HG03060 (cell line): ENCODE results near the gene PDSS2.

Source experiments
- ATAC-seq: cut with Tn5 transposase; IDR thresholded peaks from one replicate; pipeline ENCODE4 v1.9.1; 2021; ENCODE audit warnings: low read depth, moderate number of reproducible peaks; ENCODE audit not compliant: unreplicated experiment

Gene PDSS2, protein sequence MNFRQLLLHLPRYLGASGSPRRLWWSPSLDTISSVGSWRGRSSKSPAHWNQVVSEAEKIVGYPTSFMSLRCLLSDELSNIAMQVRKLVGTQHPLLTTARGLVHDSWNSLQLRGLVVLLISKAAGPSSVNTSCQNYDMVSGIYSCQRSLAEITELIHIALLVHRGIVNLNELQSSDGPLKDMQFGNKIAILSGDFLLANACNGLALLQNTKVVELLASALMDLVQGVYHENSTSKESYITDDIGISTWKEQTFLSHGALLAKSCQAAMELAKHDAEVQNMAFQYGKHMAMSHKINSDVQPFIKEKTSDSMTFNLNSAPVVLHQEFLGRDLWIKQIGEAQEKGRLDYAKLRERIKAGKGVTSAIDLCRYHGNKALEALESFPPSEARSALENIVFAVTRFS

DNA sequence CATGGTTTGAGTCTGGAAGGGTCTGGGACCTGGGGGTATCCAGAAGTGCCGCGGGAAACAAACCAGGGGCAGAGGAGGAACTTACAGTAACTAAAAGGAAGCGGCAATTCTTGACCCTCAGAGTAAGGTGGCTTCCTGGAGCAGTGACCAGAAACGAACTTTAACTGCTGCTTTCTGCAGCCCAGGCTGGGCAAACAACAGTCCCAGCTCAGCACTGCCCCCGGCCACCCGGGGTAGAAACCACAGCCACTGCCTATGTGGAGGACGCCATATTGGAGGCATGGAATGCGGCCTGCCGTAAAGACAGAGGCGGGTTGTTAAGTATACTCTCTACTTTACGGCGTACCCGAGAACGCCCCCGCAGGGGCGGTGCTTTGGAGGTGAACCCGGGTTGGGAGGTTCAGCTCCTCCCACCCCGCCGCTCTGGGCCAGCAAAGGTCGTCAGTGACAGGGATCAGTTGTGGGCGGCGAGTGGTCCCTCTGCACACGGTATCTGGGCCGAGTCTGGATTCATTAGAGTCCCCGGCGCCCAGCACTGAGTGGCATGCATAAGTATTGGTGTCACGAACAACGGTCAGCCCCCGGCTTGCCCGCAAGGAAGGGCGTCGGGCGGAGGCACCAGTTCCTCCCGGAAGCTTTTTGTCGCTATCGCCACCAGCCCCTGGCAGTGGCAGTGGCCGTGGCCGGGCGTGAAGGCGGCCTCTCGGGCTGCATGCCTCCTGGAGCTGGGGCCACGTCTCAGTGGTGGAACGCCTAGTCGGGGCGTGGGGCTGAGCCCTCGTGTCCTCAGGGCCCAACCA, at the start of gene PDSS2:
PDSS2 (minus strand) TSS at position 282 of the 800 bp plus-strand sequence; CDS start at position 3, 279 bp downstream.
- peak; percentile 91 for ATAC-seq

DNA sequence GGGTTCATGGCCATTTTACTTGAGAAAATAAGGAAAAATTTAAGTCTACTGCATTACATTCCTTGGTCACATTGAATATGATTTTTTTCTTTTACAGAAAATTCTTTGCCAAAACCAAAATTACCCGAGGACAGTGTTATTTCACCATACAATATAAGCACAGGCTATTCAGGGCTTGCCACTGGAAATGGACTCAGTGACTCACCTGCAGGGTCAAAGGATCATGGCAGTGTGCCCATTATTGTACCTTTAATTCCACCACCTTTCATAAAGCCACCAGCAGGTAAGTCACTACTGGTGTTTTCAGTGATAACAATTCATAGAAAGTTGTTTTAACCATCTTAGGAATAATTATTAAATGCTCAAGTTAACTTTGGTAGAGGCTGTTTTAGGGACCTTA, 46.8 kb upstream of the PDSS2 start:
- ATAC-seq, result no peak

DNA sequence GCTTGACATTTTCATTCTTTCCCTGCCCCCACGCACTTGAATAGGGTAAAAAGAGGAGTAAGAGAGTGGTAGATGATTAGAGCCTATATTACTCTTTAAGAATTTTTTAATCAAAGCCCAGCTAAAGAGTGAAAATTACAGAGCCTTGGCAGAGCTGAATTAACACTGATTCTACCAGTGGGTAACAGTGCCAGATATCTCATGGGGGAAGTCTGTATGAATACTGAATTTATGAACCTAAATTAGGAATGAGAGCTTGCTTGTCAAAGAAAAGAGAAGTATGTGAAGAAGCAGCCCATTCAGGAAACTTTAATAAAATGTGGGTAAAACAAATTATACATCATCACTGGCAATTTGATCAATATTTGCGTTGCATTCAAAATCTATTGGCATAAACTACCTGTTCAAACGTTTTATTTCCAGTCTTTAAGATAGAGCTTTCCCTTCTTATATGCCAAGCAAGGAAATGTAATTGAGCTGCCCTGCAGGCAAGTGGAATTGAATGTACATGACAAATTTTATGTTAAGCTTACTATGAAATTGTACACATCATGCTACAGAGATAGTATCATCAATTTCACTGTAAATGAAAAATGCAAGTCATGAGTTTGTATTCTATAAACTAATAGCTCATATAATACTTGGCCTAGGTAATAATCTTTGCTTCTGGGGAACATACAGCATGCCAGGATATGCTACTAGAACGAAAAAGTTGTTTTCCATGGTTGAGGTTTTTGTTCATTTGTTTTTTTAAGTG, 45.1 kb upstream of the PDSS2 start:
- ATAC-seq, result no peak

DNA sequence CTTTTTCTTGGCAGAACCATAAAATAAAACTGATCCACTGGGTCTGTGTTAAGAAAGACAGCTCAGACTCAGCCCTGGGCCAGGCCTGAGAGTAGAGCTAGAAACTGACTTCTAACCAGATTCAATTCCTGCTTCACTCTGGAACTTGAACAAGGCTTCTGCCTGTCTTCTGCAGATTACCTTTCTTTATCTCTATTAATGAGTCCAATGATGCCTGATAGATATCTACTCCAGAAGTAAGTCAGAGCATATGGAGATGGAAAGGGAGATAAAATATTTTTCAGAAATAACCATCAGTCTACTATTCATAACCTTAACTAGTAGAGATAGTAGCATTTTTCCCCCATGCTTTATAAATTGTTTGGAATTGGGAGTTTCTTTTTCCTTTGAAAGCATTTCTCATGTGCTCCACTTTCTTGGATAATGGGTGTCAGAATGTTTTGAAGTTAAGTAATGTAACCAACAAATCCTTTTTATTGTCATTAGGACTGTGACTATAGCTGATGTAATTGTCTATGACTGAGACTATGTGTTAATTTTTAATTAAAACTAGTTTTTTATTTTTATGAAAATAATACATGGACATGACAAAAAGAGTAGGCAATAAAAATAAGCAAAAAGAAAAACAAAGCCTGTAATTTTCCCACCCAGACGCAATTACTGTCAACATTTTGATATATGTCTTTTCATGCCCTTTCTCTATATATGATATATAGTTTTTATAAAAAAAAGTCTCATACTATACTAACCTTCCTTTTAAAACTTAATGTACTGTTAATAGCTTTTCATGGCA, 37.7 kb upstream of the PDSS2 start:
- no peak for ATAC-seq

DNA sequence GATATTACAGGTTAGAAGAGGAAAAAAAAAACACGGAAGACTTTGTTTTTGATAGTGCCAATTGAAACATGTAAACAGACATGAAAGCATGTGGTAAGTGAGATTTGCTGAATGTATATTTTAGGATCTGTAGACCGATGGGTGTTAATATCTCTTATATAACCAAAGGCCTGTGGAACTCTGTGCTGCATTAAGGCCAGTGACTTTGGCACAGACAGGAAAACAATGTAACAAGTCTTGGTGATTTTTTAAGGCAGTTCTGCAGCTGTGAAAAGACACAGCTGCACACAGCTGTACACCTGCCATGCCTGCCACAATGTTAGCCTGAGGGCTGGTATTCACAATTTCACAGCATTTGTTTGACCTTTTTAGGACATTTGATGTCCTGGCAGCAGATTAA, 36.6 kb upstream of the PDSS2 start:
- no peak for ATAC-seq

DNA sequence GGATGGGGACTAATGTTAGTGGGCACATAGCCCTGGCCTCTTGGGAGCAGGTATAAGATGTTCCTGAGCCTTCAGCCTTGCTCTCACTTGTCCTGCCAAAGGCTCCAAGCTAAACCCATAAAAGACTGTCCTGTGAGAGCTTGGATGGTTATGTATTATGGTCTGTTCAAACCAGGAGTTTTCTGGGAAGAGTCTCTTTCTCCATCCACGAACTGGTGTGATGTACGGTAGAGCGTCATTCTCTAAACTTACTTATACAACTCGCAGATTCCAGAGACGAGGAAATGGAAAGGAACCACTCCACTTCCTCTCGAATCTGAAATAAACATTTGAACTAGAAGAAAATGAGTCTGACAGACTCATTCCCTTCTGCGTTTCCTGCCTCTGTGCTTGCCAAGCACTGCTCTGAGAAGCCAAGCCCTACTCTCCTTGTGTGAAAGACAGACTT, 35.9 kb upstream of the PDSS2 start:
- no peak for ATAC-seq

DNA sequence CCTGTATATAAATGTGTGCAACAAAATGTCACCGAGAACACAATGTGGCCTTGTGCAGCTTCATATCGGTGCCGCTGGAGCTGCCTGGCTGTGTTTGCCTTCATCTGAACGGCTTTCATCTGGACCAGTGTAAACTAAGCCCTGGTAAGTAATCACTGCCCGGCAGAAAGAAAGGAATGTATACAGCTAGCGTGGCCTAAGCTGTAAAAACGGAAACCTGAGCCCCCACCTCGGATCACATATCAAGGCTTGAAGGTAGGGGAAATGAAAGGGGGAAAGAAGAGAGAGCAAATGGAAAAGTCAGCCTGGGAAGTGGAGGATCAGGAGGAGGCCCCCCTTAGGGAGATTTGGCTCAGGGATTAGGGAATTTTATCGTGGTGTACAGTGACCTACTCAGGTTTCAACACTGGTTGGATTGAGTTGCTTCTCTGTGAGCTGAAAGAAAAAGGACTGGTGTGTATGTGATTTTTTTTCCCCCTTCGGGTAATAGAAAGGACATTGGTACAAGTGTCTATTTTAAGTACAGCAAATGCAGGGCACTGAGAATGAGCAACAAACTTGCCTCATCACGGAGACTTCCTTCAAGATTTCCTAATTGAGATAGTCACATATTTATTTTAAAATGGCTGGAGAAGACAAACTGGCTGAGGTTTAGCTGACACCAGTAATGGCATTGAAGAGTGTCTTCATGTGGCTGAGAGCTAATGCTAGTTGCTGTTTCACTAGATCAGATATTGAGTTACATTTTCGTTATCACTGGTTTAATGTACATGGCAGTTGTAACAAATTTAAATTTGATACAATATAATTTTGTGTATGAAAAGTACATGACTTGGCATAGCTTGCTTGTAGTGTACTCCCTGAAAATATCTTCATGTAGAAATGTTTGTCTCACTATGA, 34.0 kb upstream of the PDSS2 start:
- no peak for ATAC-seq

DNA sequence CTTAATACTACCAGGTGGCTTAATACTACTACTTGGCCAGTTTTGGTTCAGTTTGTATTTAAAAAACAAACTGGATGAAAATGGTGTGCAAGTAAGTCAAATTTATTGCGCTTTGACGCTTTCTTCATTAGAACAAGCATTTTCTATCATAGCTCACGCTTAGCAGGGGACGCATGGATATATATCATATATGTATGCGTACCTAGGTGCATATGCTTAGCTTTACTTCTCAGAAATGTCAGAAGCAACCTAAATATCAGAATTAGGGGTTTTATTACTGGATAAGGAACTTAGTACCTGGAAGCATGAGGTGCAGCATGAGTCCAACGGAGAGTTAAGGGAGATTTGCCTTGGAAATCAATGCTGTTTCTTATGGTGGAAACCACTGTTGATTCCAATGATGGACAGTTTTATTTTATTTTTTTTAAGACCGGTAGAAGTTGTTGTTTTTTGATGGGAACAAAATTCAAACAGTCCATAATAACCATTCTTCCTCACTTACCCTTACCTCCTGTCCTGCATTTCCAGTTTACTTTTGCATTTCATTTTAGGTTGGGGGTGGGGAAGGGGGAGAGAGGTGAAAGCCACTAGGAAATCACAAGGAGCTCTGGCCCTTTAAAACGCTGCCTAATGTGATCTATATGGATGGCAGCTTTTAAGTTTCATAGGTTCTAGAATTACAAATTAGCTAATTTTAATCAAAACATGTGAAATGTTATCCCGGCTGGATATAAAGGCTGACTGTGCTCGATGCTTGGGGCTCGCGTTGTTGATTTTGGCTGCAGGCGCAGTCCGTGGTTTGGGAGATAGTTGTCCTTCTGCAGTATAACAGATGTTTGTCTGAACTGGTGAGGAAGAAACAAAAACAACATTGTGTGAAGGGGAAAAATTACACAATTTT, 32.6 kb upstream of the PDSS2 start:
- no peak for ATAC-seq

DNA sequence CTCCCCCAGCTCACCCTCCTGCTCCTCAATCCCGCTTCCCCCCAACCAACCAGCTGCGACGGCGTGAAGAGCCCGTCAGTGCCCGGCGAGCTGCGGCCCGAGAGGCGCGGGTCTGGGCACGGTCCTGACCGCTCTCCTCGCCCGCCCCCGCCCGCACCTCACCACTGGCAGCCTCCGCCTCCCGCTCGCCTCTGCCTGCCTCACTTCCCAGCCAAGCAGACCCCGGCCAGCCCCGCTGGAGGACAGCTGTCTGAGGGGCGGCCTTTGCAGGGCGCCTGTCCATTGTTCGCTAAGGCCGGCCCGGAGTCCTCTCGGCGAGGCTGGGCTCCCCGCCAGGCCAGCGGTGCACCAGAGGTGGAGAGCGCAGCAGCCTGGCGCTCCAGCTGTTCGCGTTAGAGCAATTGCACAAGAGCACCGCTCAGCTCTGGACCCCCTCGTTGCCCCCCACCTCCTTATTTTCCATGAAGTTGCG, 31.8 kb upstream of the PDSS2 start:
- ATAC-seq, result no peak

DNA sequence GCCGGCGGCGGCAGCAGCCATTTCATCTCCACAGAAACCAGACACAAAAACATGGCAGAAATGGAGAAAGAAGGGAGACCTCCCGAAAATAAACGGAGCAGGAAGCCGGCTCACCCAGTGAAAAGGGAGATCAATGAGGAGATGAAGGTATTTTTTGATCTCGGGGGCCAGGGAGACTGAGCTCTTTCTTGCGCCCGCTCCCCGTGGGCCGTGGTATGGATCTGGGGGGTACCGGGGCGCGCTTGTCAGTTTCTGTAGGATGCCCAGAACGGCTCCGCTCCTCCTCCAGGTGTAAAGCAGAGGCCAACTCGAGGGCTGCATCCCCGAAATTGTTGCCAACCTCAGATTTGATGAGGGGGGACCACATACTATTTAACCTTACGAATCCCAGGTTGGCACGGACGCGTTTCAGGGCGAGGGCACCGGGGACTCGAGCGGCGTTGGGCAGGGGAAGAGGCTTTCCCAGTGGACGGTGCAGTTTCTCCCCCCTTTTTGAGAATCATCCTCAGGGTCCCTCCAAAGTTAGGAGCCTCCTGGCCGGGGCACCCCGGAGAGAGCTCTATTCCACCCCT, 31.3 kb upstream of the PDSS2 start:
- no peak for ATAC-seq

DNA sequence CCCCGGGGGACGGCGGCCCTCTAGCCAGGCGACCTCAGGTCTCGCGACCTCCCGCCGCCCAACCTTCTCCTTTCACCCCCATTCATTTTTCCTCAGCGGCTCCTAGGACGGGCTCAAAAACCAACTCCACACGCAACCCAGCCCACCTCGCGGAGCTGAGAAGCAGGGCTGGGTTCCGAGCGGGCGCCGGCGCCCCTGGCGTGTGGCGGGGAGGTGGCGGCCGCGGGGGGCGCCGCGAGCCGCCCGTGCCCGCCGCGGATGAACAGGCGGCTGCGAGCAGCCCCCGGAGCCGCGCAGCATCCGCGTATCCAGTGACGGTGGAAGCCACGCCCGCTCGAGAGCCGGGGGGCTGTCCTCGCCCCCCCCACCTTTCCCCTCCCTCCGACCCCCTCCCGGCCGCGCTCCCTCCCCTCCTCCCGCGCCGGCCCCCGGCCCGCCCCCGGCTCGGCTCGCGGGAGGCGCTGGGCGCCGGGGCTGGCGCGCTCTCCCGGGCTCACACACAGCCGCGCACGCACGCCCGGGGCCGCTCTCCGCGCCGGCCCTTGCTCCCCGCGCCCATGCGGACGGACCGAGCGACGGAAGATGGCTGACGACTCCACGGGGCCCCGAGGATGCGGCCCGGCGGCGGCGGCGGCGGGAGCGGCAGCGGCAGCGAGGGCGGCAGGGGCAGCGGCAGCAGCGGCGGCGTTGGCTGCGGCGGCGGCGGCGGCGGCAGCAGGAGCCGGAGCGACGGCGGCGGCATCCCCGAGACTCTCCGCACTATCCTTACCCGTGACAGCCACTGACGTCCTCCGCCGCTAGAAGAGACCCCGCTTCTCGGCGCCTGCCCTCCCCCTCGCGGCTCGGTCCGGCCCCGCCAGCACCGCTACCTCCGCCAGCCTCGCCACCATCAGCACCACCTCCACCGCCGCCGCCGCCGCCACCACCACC, 30.5 kb upstream of the PDSS2 start, which contains the start of gene SOBP:
SOBP (plus strand) TSS at position 482 of the 930 bp plus-strand sequence. CDS start 500 bp downstream, outside the sequence.
- no peak for ATAC-seq

DNA sequence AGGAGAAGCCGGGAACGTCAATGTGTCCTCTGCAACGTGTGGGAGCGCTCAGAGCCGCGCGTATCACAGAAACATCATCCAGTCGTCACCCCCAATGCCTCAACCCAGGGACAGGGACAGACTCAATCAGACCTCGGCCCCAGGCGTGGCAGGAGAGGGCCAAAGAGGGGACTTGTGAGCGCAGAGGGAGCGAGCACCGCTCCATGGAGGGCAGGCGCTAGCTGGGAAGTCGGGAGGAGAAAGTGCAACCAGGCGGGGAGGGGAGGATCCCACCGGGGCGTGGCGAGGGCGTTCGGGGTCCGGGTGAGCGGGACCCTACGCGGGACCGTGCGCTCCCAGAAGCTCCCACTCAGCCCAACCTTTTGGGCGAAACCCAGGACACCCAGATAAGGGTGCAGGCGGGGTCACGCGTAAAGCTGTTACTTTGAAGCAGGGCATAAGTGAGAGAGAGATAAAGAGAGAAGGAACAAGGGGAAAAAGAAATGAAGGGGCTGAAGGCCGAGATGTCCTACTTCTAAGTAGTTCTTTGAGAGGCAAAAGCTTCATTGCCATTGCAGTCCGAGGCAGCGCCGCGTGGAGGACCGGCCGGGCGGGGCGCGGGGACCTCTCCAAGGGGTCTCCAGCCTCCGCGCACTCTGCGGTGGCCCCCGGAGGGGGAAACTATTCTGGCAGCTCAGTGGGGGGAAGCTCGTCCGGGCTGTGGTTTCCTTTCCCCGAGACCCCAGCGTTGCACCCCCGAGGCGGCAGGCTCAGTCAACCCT, 29.7 kb upstream of the PDSS2 start:
- no peak for ATAC-seq

DNA sequence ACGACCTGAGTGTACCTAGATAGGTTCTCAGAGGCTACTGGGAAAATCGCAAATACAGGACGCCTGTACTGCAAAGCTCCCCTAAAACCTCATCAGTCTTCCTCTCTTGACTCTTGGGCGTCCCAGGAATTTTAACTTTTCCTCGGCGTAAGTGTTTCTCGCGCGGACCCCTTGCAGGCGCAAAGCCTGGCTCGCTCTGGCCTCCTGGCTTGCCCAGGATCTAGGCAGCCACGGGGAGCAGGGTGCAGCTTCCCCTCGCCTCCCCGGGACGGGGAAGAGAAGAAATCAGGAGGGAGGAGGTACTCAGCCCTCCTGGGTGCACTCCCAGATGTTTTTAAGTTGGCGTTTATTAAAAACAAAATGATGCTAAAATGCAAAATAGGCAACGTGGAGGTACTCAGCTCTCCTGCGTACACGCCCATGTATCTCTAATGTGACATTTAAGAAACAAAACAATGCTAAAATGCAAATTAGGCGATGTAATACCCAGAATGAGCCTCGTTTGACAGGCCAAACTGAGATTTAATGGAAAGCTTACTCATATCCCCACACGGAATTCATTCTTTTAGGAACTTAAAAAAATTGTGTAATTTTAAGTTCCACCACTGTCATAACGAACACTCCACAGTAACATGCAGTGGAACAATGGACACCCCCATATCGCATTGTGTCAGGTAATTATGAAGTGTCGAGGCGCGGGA, 29.0 kb upstream of the PDSS2 start:
- ATAC-seq, result no peak

DNA sequence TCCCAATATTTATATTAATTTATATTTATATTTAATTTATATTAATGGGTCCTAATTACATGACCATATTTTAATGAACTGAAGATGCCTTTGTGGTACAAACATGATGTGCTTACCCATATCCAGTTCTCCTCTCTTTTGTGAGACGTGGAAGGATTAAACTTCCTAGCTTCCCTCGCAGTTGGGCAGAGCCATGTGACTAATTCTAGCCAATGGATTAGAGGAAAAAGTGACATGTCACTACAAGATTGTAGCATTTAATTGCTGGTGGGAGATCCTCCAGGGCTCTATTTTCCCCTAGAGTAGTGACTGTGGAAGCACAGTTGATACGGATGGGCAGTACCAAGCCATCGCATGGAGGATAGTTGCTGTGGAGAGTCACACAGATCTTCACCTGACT, 25.8 kb upstream of the PDSS2 start:
- ATAC-seq, result no peak

DNA sequence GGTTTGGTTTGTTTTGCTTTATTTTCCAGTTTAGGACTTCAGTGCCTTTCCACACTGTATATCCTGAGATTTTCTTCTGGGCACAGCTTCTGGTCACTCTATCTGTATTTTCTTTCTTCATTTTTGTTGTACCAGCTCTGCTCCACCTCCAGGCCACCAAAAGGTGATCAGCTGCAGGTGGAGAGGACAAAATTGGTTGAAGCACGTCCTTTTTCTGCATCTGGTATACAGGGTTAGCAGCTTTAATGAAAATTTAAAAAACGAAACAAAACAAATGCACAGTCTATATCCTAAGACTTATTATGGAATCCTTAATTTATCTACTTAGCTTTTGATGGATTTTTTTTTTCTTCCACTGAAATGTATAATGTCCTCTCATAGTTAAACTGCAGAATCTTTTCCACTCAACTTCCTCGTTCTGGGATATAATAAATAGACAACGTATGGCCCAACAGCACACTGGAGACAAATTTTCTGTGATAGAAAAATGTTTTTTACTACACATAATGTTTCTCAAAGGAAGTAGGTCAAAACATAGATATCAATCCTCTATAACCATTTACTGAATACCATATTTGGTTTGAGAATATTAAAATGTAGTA, 19.8 kb upstream of the PDSS2 start:
- no peak for ATAC-seq
